SKM-1 (cell line): ENCODE data around the gene NPTXR.

Experiments used
- DNase-seq: peaks from one replicate; lab custom pipeline; 2025; ENCODE audit not compliant: unreplicated experiment; lab: John Stamatoyannopoulos, UW

NPTXR gene

DNA sequence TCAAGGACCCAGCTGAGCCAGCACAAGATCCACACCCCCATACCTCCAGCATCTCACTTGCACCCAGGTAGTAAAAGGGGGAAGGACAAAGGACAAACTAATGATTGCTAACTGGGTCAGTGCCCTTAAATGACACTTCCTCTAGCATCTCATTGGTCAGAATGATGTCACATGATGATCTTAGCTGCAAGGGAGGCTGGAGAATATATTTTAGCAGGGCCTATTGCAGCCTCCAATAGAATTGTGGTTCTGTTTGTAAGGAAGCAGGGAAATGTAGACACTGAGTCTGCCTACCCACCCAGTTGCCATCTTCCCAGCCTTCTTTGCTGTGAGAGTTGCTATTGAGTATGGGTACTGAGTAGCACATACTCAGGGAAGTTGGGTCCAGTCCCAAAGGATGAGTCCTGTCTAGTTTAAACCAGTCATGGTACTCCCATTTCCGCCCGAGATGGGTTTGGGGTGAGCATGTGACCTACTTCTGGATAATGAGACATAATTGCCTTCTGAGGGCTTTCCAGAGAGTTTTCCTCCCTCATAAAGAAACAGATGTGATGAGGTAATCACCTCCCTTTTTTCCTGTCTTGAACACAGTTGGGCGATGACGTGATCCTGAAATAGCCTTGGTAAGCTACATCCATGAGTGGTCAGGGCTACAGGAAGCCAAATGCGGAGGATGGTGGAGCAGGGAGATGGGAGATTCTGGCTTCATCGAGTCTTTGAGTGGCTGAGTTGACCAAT is 44.4 kb downstream of the NPTXR start:
- DNase-seq: no peak

DNA sequence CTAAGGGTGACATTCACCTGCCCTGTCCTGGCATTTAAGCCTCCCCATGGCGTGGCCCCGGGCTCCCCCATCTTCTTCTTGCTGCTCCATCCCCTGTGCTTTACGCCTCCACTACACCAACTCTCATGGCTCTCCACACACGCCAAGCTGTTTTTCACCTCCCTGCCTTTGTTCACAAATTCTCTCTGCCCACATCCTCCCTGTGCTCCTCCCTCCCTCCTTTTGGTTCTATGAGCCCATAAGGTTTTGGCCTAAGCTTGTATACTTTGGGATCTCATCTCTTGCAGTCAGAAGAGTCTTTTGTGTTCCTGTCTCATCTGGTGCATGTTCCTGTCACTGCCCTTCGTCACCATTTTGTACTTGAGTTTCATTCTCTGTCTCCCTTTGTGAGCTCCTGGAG is 45.3 kb downstream of the NPTXR start:
- no peak for DNase-seq

DNA sequence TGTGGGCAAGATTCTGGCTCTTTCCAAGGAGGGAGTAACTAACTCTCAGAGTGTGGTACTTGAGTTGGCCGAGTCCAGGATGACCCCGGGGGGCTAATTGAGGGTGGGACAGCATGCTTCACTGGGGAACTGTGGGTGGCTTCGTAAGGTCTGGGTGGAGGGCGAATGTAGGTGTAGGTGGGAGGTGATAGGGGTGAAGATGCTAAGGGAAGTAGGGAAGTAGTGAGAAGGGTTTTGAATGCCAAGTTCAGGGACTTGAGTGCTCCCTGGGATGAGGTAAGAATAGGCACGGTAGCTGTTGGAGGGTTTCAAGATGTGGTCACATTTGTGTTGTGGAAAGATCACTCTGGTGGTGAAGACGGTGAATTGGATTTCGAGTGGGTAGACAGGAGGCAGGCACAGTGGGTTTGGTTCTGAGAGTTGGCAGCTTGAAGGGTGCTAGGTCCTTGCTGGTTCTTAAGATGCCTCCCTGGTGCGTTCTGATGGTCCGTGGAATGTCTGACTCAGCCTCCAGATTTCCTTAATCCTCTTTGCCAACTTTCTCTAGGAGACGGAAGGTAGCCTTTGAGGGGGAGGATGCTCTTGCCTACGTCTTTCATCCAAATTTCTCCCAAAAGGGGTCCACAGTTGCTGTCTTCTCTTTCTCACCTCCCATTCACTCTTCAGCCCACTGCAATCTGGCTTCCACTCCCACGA is 47.4 kb downstream of the NPTXR start:
- DNase-seq: no peak

DNA sequence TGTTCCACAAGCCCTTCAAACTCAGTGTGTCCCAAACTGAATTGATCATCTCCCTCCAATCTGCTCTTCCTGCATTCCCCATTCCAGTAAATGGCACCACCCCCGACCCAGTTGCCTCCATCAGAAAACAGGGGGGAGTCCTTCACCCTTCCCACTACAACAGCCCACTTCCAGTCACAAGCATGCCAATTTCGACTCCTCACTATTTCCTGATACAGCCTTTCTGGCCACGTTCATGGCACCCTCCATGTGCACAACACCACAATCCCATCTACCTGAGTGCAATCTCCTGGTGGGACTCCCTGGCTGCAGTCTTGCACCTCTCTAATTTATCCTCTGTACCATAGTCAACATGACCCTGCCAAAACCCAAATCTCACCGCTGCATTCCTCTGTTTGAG is 48.3 kb downstream of the NPTXR start:
- DNase-seq: no peak

DNA sequence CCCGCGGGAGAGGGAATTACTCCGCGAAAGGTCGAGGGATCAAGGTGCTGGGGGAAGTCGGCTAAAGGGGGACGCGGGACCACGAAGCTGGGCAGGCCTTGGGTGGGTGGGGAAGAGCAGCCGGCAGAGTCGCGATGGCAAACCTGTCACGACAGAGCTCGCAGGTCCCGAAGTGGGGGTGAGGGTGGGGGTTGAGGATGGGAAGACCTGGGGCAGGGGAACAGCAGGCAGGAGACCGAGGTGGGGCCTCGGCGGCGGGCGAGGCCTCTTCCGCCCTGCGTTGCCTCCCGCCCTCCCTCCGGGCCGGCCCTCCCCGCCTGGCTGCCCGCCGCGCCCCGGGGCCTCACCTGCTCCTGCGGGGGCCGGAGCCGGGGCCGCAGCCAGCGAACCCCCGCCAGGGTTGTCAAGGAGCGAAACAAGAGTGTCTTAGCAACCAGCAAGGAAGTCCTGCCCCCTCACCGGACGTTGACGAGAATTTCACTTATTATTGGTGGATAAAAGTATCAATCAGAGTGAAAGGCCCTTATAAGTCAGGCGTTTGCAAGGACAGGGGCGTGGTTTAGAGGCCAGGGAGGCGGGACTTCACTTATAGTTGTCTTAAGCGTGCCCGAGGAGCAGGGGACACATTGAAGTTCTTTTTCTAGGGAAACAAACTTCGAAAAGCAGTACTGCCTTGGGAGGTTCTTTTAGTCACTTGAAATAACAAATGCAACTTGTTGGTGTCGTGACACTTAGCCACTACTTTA is 49.9 kb downstream of the NPTXR start, which contains the start of gene DNAL4:
TSS of gene DNAL4 (minus strand) at position 423 of the 746 bp plus-strand sequence. CDS start 11,412 bp downstream, outside the sequence.
- DNase-seq: peak; percentile 96

DNA sequence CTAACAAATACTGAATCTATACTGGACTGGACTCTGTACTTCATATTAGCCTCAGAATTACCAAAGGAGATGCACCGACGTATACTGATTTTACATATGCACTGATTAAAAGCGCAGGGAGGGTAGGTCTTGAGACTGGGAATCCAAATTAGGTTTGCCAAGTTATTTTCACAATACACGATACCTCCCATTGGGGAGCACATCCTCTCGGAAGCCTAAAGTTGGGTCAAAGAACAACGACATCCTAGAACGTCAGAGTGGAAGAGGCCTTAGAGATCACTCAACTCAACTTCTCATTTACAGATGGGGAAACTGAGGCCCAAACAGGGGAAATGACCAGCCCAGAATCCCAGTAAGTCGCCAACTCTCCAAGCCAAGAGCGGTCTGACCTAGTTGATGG is 50.5 kb downstream of the NPTXR start:
- DNase-seq: no peak

DNA sequence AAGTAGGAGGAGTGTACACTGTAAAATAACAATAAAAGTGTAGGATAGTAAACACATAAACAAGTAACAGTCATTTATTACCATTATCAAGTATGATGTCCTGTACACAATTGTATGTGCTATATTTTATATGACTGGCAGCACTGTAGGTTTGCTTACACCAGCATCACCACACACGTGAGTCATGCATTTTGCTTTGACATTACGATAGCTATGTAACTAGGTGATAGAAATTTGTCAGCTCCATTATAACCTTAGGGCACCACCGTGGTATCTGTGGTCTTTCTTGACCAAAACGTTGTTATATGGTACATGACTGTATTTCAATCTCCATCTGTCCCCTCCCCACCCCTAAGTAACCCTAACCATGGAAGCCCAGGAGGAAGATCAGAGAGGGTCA is 51.0 kb downstream of the NPTXR start:
- DNase-seq: no peak

DNA sequence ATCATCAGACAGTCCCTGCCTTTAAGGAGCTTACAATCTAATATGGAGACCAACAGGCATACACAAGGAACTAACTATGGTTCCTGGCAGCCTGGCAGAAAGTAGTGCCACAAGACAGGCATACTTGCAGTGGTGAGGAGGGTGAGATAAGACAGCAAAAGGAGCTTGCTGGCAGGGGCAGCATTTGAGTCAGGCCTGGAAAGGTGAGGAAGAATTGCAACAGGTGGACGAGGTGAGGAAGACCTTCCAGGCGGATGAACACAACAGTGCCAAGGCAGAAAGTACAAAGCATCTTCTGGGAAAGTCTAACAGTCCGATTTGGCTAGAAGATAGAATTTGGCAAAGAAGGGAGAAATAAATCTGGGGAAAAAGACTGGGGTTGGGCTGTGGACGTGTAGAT is 54.2 kb downstream of the NPTXR start:
- no peak for DNase-seq

DNA sequence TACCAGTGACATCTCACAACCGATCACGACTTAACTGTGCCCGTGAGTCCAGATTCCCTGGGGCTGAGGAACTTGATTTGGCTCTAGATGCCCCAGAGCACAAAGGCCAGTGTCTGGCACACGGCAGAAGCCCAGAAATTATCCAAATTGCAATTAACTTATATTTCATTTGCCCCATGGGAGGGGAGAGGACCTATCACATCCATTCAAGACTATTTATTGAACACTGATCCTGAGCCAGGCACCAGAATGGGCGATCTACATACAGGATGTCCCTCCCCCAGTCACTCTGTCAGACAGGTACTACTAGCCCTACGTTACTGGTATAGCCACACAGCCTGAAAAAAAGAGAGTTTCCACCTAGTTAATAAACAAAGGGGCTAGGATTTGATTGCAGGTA is 55.0 kb downstream of the NPTXR start:
- DNase-seq: no peak

DNA sequence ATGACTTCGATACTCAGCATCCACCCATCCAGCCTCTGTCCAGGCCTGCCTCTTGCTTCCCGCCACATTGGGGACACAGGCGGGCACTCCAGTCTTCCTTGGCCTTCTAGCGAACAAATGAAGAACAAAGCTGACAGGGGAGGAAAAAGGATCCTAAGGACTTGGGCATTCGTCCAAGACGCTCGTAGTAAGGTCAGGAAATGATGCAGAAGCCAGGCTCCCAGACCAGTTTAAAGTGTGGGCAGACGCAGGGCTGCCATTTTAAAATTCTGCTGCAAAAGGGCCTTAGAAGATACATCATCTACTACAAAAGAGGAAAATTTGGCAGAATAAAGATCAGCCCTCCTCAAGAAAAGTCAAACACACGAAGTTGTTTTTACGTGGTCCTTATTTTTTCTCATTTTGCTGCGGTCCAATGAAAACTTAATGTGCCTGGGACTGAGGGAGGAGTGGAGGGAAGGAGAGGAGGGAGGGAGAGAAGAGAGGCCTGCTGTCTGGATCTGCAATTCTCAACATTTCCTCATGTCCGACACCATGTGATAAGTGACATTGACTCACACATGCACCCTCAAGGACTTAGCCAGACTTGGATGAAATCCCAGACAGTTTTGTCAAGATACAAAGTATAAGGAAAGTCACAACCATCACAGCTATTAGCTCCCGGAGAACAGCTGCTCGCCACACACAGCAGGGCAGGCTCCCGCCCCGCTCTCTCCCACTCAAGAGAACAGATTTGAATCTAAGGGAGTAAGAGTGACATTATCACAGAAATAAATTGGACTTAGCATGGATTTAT is 55.6 kb downstream of the NPTXR start:
- no peak for DNase-seq

DNA sequence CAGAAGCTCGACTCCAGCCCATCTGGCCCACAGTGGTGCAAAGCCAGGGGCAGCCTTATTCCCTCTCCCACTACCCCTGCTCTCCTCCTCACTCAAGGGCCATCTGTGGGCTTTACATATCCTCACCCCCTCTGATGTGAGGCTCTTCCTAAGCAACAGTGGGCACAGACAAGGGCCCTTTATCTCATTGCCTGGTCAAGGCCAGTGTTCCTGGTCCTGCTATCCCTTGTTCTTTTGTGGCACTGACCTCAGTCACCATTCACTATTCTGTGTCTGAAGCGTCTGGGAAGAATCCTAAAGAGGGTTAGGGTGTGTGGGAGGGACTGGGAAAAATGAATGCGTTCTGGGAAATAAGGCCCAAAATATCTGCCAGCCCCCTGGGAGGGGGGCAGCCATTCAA is 57.2 kb downstream of the NPTXR start:
- no peak for DNase-seq

DNA sequence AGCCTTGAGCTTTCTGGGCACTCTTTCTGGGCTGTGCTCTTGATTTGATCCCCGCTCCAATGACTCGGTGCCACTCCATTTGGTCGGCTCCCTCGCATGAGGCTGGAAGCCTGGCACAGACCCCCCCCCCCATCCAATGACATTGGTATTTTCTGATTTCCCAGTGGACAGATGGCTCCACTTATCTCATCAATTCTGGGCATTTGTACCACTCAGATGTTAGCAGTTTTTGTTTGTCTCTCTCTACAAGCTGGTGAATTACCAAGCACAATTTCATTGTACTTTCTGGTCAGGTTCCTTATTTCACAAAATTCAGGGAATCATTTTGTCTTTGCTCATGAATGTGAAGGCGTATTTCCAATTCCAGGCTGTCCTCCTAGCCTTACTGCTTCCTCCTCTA is 59.0 kb downstream of the NPTXR start:
- no peak for DNase-seq

DNA sequence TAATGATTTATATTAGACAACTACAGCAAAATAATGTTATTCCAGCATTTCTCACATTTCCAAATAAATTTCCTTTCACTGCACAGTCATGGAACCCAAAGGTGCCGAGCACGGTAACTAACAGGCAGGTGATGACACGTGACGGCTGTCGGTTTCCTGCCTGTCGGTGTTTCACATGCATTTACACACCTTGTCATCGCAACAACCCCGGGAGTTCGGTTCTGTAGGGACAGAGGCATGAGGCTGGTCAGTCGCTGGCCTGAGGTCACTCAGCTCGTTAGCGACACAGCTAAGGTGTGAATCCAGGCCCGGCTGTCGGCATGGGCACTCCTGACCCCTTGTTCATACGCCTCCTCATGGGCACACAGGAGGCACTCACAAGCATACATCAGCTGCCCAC is 59.8 kb downstream of the NPTXR start:
- DNase-seq: no peak

DNA sequence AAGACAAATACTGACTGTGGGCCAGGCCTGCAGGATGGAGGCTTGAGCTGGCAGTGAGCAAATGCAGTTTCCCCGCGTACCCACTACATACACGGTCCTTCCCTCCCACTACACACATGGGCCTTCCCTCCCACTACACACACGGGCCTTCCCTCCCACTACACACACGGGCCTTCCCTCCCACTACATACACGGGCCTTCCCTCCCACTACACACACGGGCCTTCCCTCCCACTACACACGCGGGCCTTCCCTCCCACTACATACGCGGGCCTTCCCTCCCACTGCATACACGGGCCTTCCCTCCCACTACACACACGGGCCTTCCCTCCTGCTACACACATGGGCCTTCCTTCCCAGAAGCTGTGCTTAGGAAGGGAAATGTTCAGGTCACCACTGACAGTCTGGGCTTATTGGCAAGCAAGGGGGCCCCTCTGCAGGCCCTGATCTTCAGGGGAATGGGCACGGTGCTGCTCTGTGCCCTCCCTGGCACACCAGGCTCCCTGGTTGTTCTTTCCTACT is 60.7 kb downstream of the NPTXR start:
- no peak for DNase-seq

DNA sequence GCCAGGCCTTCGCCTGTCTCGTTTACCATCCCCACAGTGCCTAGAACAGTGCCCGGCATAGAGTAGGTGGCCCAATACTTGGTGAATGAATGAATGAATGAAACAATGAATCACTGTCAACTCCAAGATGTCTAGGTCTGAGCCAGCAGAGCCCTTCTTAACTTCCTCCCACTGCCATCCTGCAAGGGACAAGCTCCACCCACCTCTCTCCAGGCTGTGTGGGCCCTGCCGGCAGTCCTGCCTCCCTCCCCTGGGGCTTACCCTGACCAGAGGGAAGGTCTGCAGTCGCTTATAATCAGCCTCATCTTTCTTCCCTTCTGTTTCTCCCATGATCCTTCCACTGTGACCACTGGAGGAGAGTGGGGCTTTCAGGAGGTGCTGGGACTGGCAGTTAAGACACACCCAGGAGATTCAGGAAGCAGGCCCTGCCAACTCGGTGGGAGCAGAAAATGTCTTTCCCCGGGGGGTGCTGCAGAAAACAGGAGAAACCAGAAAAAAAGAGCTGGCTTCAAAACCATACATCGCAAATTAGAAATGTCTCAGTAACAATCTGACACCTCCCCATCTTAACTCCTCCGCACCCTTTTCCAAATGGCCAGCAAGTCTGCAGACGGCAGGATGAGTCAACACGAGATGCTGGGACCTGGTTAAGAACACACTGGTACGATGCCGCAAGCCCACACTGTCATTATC is 61.3 kb downstream of the NPTXR start:
- DNase-seq: no peak

DNA sequence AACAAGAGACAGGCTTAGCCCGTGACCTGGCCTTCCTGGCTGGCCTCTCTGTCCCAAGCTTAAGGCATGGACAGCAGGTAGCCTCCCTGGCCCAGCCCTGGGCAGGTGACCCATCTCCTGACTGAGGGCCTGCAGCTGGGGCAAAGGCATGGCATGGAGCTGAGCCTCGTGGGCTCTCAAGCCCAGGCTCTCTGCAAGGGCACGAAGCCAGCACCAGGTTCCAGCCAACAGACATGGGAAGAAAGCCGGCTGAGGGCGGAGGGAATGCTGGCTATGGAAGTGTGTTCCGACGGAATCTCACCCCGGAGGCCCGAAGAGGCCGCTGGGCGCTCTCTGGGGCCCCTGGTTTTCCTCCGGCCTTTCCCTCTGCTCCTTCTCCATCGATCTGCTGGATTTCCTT is 62.8 kb downstream of the NPTXR start:
- DNase-seq: no peak

DNA sequence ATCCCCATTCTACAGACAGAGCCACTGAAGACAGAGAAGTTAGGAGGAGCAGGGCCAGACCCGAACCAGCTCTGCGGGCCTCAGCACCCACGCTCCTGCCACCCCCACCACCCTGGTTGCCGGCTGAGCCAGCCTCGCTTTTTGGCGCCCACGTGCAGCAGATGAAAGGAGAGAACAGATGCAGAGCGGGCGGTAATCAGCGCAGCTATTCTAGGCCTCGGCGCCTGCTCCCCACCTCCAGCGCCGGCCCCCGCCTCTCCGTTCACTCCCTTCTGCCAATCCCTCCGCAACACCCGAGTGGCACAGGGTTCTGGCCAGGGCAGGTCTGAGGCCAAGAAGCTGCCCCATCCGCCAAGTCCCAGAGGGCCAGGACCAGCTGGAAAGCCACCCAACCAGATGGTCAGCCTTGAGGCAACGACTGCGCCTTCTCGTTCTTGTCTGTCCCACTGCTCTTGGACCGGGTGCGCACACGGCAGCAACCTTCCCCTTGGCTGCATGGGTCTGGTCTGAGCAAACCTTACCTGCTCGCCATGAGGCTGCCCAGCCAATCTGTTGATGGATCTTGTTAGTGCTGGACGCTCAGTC is 66.6 kb downstream of the NPTXR start:
- DNase-seq: no peak

DNA sequence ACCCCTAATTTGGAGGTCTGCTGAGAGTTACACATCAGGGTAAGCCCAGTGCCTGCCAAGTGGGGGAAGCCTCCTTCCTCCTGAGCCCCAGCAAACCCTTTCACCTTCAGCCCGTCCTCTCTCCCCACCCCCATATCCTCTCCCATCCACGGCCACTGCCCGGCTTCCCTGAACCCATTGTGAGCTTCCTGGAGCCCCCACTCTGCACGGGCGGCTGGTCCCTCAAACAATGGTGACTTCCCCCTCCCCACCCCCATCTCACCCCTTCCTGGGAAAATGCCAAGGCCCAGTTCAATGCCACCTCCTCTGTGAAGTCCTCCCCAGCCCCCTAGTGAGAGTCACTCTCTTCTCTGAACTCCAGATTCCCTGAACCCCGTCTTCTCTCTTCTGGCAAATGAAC is 67.7 kb downstream of the NPTXR start:
- DNase-seq: no peak

DNA sequence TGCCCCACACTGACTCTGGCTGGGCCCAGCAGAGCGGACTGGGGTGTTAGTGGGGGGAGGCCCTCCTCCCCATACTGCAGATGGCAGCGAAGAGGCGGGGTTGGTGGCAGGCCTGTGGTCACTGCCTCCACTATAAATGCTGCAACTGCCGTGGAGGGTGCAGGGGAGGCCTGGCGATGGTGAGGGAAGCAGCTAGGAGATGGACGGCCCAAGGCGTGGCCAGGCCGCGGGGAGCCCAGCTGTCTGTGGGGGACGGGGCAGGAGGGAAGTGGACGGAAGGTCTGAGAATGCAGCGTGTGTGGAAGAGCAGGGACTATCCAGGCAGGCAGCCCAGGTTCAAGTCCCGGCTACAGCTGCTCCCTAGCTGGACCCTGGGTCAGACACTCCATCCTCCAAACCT is 68.2 kb downstream of the NPTXR start:
- DNase-seq: no peak
